ENCODE results near the gene PON3.

The PON3 gene

GRCh38 chr7:95425694-95426093, 29.5 kb upstream of the PON3 start:
- ChIA-PET CTCF (no interaction called here), POLR2A (no interaction called here)
- TF ChIP-seq ZNF148 (tag by site-specific recombination; IDR thresholded peaks at IDR 0.05; ENCODE audit: borderline replicate concordance) (no peak), ZNF280D (tag by site-specific recombination; IDR thresholded peaks at IDR 0.05) (no peak), ZNF114 (tag by site-specific recombination; IDR thresholded peaks at IDR 0.05) (no peak), ZNF112 (tag by site-specific recombination; IDR thresholded peaks at IDR 0.05) (no peak), ZNF48 (tag by site-specific recombination; IDR thresholded peaks at IDR 0.05) (no peak), BCL11A (tag by site-specific recombination; IDR thresholded peaks at IDR 0.05; ENCODE audit: low read depth) (no peak), MEIS1 (CRISPR knock-in tag; IDR thresholded peaks at IDR 0.05; ENCODE audit: borderline replicate concordance) (no peak), ZNF707 (tag by site-specific recombination; IDR thresholded peaks at IDR 0.05) (no peak), ZNF561 (tag by site-specific recombination; IDR thresholded peaks at IDR 0.05; ENCODE audit: borderline replicate concordance) (no peak), ZNF747 (tag by site-specific recombination; IDR thresholded peaks at IDR 0.05) (no peak), ZBTB49 (tag by site-specific recombination; IDR thresholded peaks at IDR 0.05; ENCODE audit: low read depth) (no peak), ZNF394 (tag by site-specific recombination; IDR thresholded peaks at IDR 0.05; ENCODE audit: borderline replicate concordance) (no peak), ZNF211 (tag by site-specific recombination; IDR thresholded peaks at IDR 0.05; ENCODE audit: low read depth) (no peak), ZNF391 (tag by site-specific recombination; IDR thresholded peaks at IDR 0.05; ENCODE audit: borderline replicate concordance, low read depth) (no peak), KLF10 (tag by site-specific recombination; IDR thresholded peaks at IDR 0.05) (no peak), ZNF585B (tag by site-specific recombination; IDR thresholded peaks at IDR 0.05) (no peak), ZNF37A (tag by site-specific recombination; IDR thresholded peaks at IDR 0.05) (no peak), ZNF76 (tag by site-specific recombination; IDR thresholded peaks at IDR 0.05; ENCODE audit: borderline replicate concordance, low read depth) (no peak)
- Histone ChIP-seq H3K9me3 (ENCODE audit: control insufficient read depth, insufficient read depth, low read depth, low read length) (no peaks in the 10 kb centered on the region), H3K4me1 (ENCODE audit: control insufficient read depth, insufficient read depth, low read length) (no peaks in the 10 kb centered on the region), H3K4me3 (ENCODE audit: low read depth, low read length) (no peak overlapping the region), H3K36me3 (ENCODE audit: control insufficient read depth in 2 of 2, insufficient read depth in 1 of 2, low read length in 2 of 2) (peaks cover 0 to 4% of the 10 kb centered on the region in 2 experiments; a peak in 1 of 3 replicates), H3K27ac (ENCODE audit: extremely low read depth, low read depth, low read length) (no peak overlapping the region)

GRCh38 chr7:95424716-95425115, 28.5 kb upstream of the PON3 start:
- H3K4me3 ChIP-seq (ENCODE audit: low read depth, low read length) = no peak overlapping the region
- H3K4me1 ChIP-seq (ENCODE audit: control insufficient read depth, insufficient read depth, low read length) = no peaks in the 10 kb centered on the region
- H3K9me3 ChIP-seq (ENCODE audit: control insufficient read depth, insufficient read depth, low read depth, low read length) = no peaks in the 10 kb centered on the region
- POLR2A ChIA-PET = no interaction called here
- no peak for TF ChIP-seq TRIM28 (IDR thresholded peaks at IDR 0.05; ENCODE audit: borderline replicate concordance, low read length)
- CTCF ChIA-PET = no interaction called here
- H3K36me3 ChIP-seq (ENCODE audit: control insufficient read depth in 2 of 2, insufficient read depth in 1 of 2, low read length in 2 of 2) = peaks cover 0 to 4% of the 10 kb centered on the region in 2 experiments; a peak in 1 of 3 replicates
- H3K27ac ChIP-seq (ENCODE audit: extremely low read depth, low read depth, low read length) = no peak overlapping the region

Data from HEK293 (cell line).